H1 (cell line): Measurements from ENCODE around the gene GNG4. TPM values are rescaled to one million over a fixed set of nuclear protein-coding genes. Genes with fewer than 3 reads are reported as not detected.

Source experiments
- CHD7 ChIP-seq: fragments of 300-600 bp; sonication (generic); IDR thresholded peaks from 2 replicates; pipeline ENCODE4 v1.7.1; 2012; ENCODE audit warnings: low read length, moderate library complexity, mild to moderate bottlenecking, inconsistent platforms; ENCODE audit not compliant: insufficient replicate concordance
- SIRT6 ChIP-seq: IDR thresholded peaks from one replicate; pipeline ENCODE4 v1.7.1; 2012; ENCODE audit warnings: low read length, inconsistent platforms
- polyA plus RNA-seq, 7 experiments: library from polyadenylated mRNA; depleted of rRNA in 3 of 7; stranded (reverse) in 5 of 7; unstranded in 2 of 7; fragments of >200 nt in 5 of 7; fragments of 200-250 nt in 2 of 7; gene quantifications; 1 replicate in 5 of 7; 2 replicates in 1 of 7; 4 replicates in 1 of 7; pipeline versions ENCODE4 v1.2.1 to v1.2.3, GENCODE V29; 2011 to 2013; ENCODE audit warnings: missing spikeins in 2 of 7, mixed read lengths in 2 of 7
- total RNA-seq: library from RNA; stranded (reverse); fragmentation: NEBNext Ultra II Directional; extraction: Animal tissue kit (Norgen Biotek cat#: 25700); gene quantifications from 2 replicates; pipeline ENCODE4 v1.2.1, GENCODE V29; 2021

Gene GNG4
- total and polyA plus RNA-seq, 2 of the 8 experiments (the other 6 are each of a cell fraction or from before 2014, with no cell fraction given), result 95.5 to 96.8 TPM

- TF ChIP-seq CHD7 (no peak), SIRT6 (no peak)
Observed at GRCh38 chr1:235510823-235511222, 138.8 kb downstream of the GNG4 start (continued).
